NT2/D1 (cell line): ENCODE results near the gene CAMK2D.
"Not testable (repeated sequence)": the region's sequence is repeated elsewhere in the genome, so short reads cannot be mapped to it uniquely, and the experiment has no call there.

ENCODE experiments used
- DNase-seq: peaks from one replicate; pipeline ENCODE4 v3.0.0-alpha.2; 2011; ENCODE audit warnings: low read depth, low spot score
- H3K27me3 ChIP-seq: 2 replicates; pipeline ENCODE4 v1.6.0; 2011; ENCODE audit warnings: mild to moderate bottlenecking; ENCODE audit not compliant: insufficient read length, insufficient read depth
- H3K36me3 ChIP-seq: 2 replicates; pipeline ENCODE4 v1.6.1; 2011; ENCODE audit warnings: mild to moderate bottlenecking, low read length, mixed read lengths; ENCODE audit not compliant: insufficient read depth, insufficient read length
- H3K4me1 ChIP-seq: 2 replicates; pipeline ENCODE4 v1.5.1; 2011; ENCODE audit not compliant: insufficient read depth, insufficient read length
- H3K4me3 ChIP-seq: 2 replicates; pipeline ENCODE4 v1.5.1; 2011; ENCODE audit warnings: low read depth; ENCODE audit not compliant: insufficient read length
- H3K9ac ChIP-seq: 2 replicates; pipeline ENCODE4 v1.6.0; 2011; ENCODE audit warnings: low read depth; ENCODE audit not compliant: insufficient read length
- H3K9me3 ChIP-seq: 2 replicates; pipeline ENCODE4 v1.5.1; 2011; ENCODE audit warnings: mild to moderate bottlenecking, low read length; ENCODE audit not compliant: insufficient read depth
- SUZ12 ChIP-seq: IDR thresholded peaks from 2 replicates; pipeline ENCODE4 v1.6.1; 2011; ENCODE audit not compliant: insufficient read length, insufficient read depth; ENCODE audit errors: extremely low read depth
- YY1 ChIP-seq: IDR thresholded peaks from 2 replicates; pipeline ENCODE4 v1.6.1; 2011; ENCODE audit not compliant: insufficient read length, insufficient read depth
- ZNF274 ChIP-seq: IDR thresholded peaks from 2 replicates; pipeline ENCODE4 v1.6.1; 2011; ENCODE audit warnings: mild to moderate bottlenecking, low read depth, low read length

Gene CAMK2D

DNA sequence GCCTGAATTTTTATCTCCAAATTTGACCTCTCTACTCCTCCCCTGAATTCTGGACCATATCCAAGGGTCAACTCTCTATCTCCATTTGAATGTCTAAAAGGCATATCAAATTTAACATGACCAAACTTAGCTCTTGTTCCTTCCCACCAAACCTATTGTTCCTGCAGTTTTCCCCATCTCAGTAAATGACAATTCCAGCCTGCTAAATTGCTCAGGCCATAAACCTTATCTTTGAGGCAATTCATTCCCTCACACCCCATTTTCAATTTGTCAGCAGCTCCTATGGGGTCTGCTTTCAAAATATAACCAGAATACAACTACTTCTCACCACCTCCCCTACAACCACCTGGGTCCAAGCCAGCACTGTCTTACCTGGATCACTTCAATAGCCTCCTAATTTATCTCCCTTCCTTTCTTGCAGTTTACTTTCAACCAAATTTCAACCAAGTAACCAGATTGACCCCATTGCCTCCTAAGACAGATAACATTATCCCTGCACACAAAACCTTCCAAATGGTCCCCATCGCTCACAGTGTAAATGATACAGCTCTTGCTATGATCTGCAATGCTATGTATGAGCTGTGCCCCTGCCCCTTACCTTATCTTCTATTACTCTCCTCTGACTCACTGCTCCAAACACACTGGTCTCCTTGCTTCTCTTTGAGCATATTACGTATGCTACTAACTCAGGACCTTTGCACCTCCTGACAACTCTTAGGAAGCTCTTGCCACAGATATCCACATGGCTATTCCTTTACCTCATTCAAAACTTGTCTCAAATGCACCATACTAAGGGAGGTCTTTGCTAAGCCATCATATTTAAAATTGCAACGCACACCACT, 66.0 kb downstream of the CAMK2D start:
- no peak for TF ChIP-seq YY1
- DNase-seq: no peak

GRCh38 chr4:113694008-113694407, 67.5 kb downstream of the CAMK2D start:
- H3K9me3 ChIP-seq: no peaks in the 10 kb centered on the region
- DNase-seq: no peak
- H3K36me3 ChIP-seq: no peaks in the 10 kb centered on the region
- no peak overlapping the region for H3K4me3 ChIP-seq
- no peaks in the 10 kb centered on the region for H3K4me1 ChIP-seq
- no peak overlapping the region for H3K9ac ChIP-seq
- H3K27me3 ChIP-seq: no peaks in the 10 kb centered on the region
- TF ChIP-seq YY1 (no peak), ZNF274 (no peak), SUZ12 (no peak)

More for the DNA sequence above, 66.0 kb downstream of the CAMK2D start:
- no peaks in the 10 kb centered on the region for H3K4me1 ChIP-seq
- H3K27me3 ChIP-seq: no peaks in the 10 kb centered on the region
- no peak overlapping the region for H3K4me3 ChIP-seq
- no peaks in the 10 kb centered on the region for H3K36me3 ChIP-seq
- no peaks in the 10 kb centered on the region for H3K9me3 ChIP-seq
- no peak overlapping the region for H3K9ac ChIP-seq

DNA sequence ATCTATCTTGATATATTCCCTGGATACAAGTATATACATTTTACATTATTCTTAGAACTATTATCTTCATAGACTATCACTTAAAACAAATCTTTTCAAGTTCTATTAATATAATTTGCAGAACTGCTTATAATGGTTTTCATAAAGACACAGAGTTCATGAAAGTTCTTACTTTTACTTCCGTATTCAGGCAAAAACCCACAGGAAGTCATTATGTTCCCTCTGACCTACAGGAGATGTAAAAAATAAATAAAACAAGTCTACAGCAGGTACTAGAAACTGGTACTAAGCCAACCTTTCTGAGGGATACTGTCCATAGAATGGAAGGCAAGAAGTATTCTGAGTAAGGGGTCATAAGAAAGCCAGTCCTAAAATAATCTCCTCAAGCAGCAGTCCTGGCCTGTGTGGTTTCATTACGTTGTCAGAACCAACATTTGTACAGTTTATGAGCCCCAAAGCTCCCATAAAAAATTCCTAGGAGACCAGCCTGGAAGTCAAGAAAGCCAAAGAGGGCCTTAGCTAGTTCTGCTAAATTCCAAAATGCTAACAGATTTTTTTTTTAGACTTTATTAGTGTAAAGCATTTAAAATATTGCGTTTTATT, 68.6 kb downstream of the CAMK2D start:
- Histone ChIP-seq H3K36me3 (no peaks in the 10 kb centered on the region), H3K27me3 (no peaks in the 10 kb centered on the region), H3K9me3 (no peaks in the 10 kb centered on the region), H3K9ac (no peak overlapping the region), H3K4me1 (no peaks in the 10 kb centered on the region), H3K4me3 (no peak overlapping the region)
- DNase-seq: no peak
- TF ChIP-seq ZNF274: no peak
- TF ChIP-seq SUZ12: no peak
- TF ChIP-seq YY1: no peak

GRCh38 chr4:113691676-113692075, 69.9 kb downstream of the CAMK2D start:
- H3K9me3 ChIP-seq: no peaks in the 10 kb centered on the region
- no peak overlapping the region for H3K4me3 ChIP-seq
- H3K4me1 ChIP-seq: no peaks in the 10 kb centered on the region
- TF ChIP-seq ZNF274 (no peak), SUZ12 (no peak), YY1 (no peak)
- H3K9ac ChIP-seq: no peak overlapping the region
- no peak for DNase-seq
- no peaks in the 10 kb centered on the region for H3K36me3 ChIP-seq
- H3K27me3 ChIP-seq: no peaks in the 10 kb centered on the region

DNA sequence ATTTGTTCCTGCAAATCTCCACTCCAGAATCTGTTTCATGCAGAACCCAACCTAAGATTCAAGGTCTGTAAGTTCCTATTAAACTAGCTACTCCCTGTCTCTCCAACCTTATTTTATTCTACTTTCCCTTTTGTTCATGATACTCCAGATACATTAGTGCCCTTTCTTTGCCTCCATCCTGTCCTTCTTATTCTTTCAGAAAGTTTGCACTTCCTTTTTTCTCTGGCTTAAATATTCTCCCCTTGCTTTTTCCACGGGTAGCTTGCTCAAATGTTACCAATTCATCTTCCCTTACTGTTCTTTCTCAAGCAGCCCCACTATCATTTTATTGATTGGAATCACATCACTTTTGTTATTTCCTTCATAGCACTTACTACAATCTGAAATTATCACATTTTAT, 72.1 kb downstream of the CAMK2D start:
- no peak for DNase-seq
- TF ChIP-seq ZNF274 (no peak), SUZ12 (no peak), YY1 (no peak)
- H3K36me3 ChIP-seq: no peaks in the 10 kb centered on the region
- H3K4me3 ChIP-seq: no peak overlapping the region
- H3K4me1 ChIP-seq: no peaks in the 10 kb centered on the region
- H3K27me3 ChIP-seq: no peaks in the 10 kb centered on the region
- H3K9me3 ChIP-seq: no peaks in the 10 kb centered on the region
- no peak overlapping the region for H3K9ac ChIP-seq

DNA sequence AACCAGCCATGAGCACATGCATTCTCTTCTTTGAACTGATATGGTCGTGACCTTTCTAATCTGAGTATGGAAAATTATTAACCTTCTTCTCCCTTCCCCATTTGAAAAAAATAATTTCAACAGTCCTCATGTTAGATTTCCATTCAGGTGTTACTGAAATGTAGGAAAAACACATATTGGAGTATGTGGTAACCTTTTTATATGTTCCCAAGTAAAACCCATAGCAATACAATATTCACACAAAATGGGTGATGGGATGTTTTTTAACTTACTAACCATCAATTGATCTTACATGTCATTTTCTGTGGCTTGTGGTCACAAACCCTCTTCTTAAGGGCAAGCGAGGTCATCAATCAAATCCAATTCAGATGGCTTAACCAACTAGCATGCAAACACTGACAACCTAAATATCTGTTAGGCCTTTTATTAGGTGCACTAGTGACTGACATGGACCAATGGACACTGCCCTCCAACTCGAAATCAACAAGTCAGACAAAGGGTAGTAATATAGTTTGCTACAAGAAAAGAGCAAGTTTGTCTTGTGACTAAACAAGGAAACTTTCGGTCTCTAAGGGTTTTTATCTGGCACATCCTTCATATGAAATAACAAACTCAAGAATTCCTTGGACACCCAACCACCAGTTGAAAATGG, 74.3 kb downstream of the CAMK2D start:
- Histone ChIP-seq H3K27me3 (no peaks in the 10 kb centered on the region), H3K4me1 (no peaks in the 10 kb centered on the region), H3K9me3 (no peaks in the 10 kb centered on the region), H3K36me3 (no peaks in the 10 kb centered on the region), H3K9ac (no peak overlapping the region), H3K4me3 (no peak overlapping the region)
- no peak for TF ChIP-seq ZNF274
- no peak for TF ChIP-seq YY1
- TF ChIP-seq SUZ12: no peak
- DNase-seq: no peak

GRCh38 chr4:113685157-113685556, 76.4 kb downstream of the CAMK2D start:
- not testable (repeated sequence) for H3K4me1 ChIP-seq, H3K27me3 ChIP-seq, H3K9ac ChIP-seq, H3K9me3 ChIP-seq, DNase-seq, H3K36me3 ChIP-seq, H3K4me3 ChIP-seq
